OCI-LY3 (cell line): Measurements from ENCODE around the gene PGS1.

Source experiments
- CTCF ChIP-seq: fragments of 200-600, 300-600 bp; sonication (generic); IDR thresholded peaks from 2 replicates; pipeline ENCODE4 v1.5.1; 2014; ENCODE audit warnings: antibody characterized with exemption, low read length, low read depth
- EZH2phosphoT487 ChIP-seq: fragments of 200-600 bp; shearing (Covaris generic); IDR thresholded peaks from 2 replicates; pipeline ENCODE4 v1.6.1; 2018; ENCODE audit warnings: antibody characterized with exemption, mixed run types, low read depth

- no peak for TF ChIP-seq CTCF
- no peak for TF ChIP-seq EZH2phosphoT487
Measured at GRCh38 chr17:78351449-78352006, 26.9 kb upstream of the PGS1 start.
